Smooth muscle cell (in vitro differentiated cells): ENCODE data around the gene SUPT7L. TPM values are rescaled to one million over a fixed set of nuclear protein-coding genes. Genes with fewer than 3 reads are reported as not detected.

Experiments used
- DNase-seq: peaks from one replicate; lab custom pipeline; 2025; ENCODE audit not compliant: unreplicated experiment; lab: John Stamatoyannopoulos, UW
- H2AFZ ChIP-seq: fragments of 200-600 bp; sonication (generic); 2 replicates; pipeline ENCODE4 v1.6.0; 2016; ENCODE audit warnings: antibody characterized with exemption, low read depth, mild to moderate bottlenecking
- H3F3A ChIP-seq: fragments of 200-600 bp; sonication (generic); 2 replicates; pipeline ENCODE4 v1.6.0; 2017; ENCODE audit warnings: antibody characterized with exemption, low read depth
- H3K27ac ChIP-seq: fragments of 200-600 bp; sonication (generic); 2 replicates; pipeline ENCODE4 v1.5.1; 2016; ENCODE audit warnings: low read depth, mild to moderate bottlenecking
- H3K27me3 ChIP-seq: fragments of 200-600 bp; sonication (generic); 2 replicates; pipeline ENCODE4 v1.6.1; 2016; ENCODE audit warnings: low read depth, mild to moderate bottlenecking
- H3K36me3 ChIP-seq: fragments of 200-600 bp; sonication (generic); 2 replicates; pipeline ENCODE4 v1.5.1; 2016; ENCODE audit warnings: low read depth
- H3K4me1 ChIP-seq: fragments of 200-600 bp; sonication (generic); 2 replicates; pipeline ENCODE4 v1.5.1; 2016; ENCODE audit warnings: low read depth
- H3K4me2 ChIP-seq: fragments of 200-600 bp; sonication (generic); 2 replicates; pipeline ENCODE4 v1.6.0; 2016; ENCODE audit warnings: mild to moderate bottlenecking
- H3K4me3 ChIP-seq: fragments of 200-600 bp; sonication (generic); 2 replicates; pipeline ENCODE4 v1.5.1; 2016; ENCODE audit warnings: mild to moderate bottlenecking
- H3K79me2 ChIP-seq: fragments of 200-600 bp; sonication (generic); 2 replicates; pipeline ENCODE4 v1.6.0; 2016; ENCODE audit warnings: low read depth, mild to moderate bottlenecking
- H3K9ac ChIP-seq: fragments of 200-600 bp; sonication (generic); 2 replicates; pipeline ENCODE4 v1.6.0; 2016; ENCODE audit warnings: low read depth
- H3K9me3 ChIP-seq: fragments of 200-600 bp; sonication (generic); replicated peaks from 2 replicates; pipeline ENCODE4 v1.5.1; 2016; ENCODE audit warnings: low read depth
- H4K20me1 ChIP-seq: fragments of 200-600 bp; sonication (generic); 2 replicates; pipeline ENCODE4 v1.6.0; 2016; ENCODE audit warnings: low read depth
- CTCF ChIP-seq: fragments of 200-600 bp; sonication (generic); IDR thresholded peaks from 2 replicates; pipeline ENCODE4 v1.5.1; 2017; ENCODE audit warnings: borderline replicate concordance, mild to moderate bottlenecking, antibody characterized with exemption; ENCODE audit not compliant: insufficient read depth, poor library complexity, severe bottlenecking
- WGBS: methylation state at CpG from one replicate; pipeline ENCODE4 v1.1.7; 2016; ENCODE audit warnings: low lambda C conversion rate; 5-methylcytosine and 5-hydroxymethylcytosine counted together
- polyA plus RNA-seq: library from polyadenylated mRNA; unstranded; fragments of >200 nt; fragmentation: Nextera tagmentation; extraction: Ambion mirVana; gene quantifications from 2 replicates; pipeline ENCODE4 v1.2.1, GENCODE V29; 2016
- total RNA-seq: library from RNA; depleted of rRNA; stranded (reverse); fragments of >200 nt; gene quantifications from 2 replicates; pipeline ENCODE4 v1.2.3, GENCODE V29; 2014

SUPT7L gene
- total and polyA plus RNA-seq, 2 experiments from 2014 or later: 18.9 to 27.6 TPM

GRCh38 chr2:27664622-27665363, 1.4 kb upstream of the SUPT7L start:
- Histone ChIP-seq H3K9ac (peak overlapping the region; percentile 85), H2AFZ (peak overlapping the region; percentile 94), H3K36me3 (peaks cover 11% of the 10 kb centered on the region), H3K9me3 (no peaks in the 10 kb centered on the region), H4K20me1 (no peaks in the 10 kb centered on the region), H3K4me3 (peak overlapping the region; percentile 70), H3K79me2 (peaks cover 47% of the 10 kb centered on the region), H3F3A (no peaks in the 10 kb centered on the region), H3K4me2 (peak overlapping the region; percentile 89), H3K27me3 (no peaks in the 10 kb centered on the region), H3K4me1 (peaks cover 23% of the 10 kb centered on the region), H3K27ac (no peak overlapping the region)
- DNase-seq: no peak
- no peak for TF ChIP-seq CTCF
- 90% methylated on average over 16 of the region's 16 CpGs for WGBS

- peak overlapping the region; percentile 94 for H2AFZ ChIP-seq
- peaks cover 53% of the 10 kb centered on the region for H3K79me2 ChIP-seq
- peak overlapping the region; percentile 89 for H3K4me2 ChIP-seq
- no peak for DNase-seq
- peak overlapping the region; percentile 85 for H3K27ac ChIP-seq
- H3K27me3 ChIP-seq: no peaks in the 10 kb centered on the region
- H3K4me1 ChIP-seq: peaks cover 23% of the 10 kb centered on the region
- no peaks in the 10 kb centered on the region for H4K20me1 ChIP-seq
- H3K9ac ChIP-seq: peak overlapping the region; percentile 85
- peak overlapping the region; percentile 70 for H3K4me3 ChIP-seq
- TF ChIP-seq CTCF: no peak
- H3F3A ChIP-seq: no peaks in the 10 kb centered on the region
- H3K36me3 ChIP-seq: peaks cover 16% of the 10 kb centered on the region
- H3K9me3 ChIP-seq: no peaks in the 10 kb centered on the region
- WGBS: 8% methylated on average over 28 of the region's 28 CpGs
These were observed 750 bp upstream of the SUPT7L start for GRCh38 chr2:27664154-27664574.

- Histone ChIP-seq H3K4me2 (no peak overlapping the region), H4K20me1 (no peaks in the 10 kb centered on the region), H3K9ac (no peak overlapping the region), H2AFZ (no peak overlapping the region), H3F3A (no peaks in the 10 kb centered on the region), H3K4me1 (peaks cover 23% of the 10 kb centered on the region), H3K27me3 (no peaks in the 10 kb centered on the region), H3K79me2 (peaks cover 53% of the 10 kb centered on the region), H3K9me3 (no peaks in the 10 kb centered on the region), H3K36me3 (peaks cover 13% of the 10 kb centered on the region), H3K4me3 (no peak overlapping the region), H3K27ac (no peak overlapping the region)
- WGBS: 96% methylated on average over 1 of the region's 1 CpG
- DNase-seq: no peak
- no peak for TF ChIP-seq CTCF
These were observed 2.0 kb downstream of the SUPT7L start for GRCh38 chr2:27661371-27661770.
